K562 (cell line): Measurements from ENCODE around the gene DLGAP1. TPM values are rescaled to one million over a fixed set of nuclear protein-coding genes. Genes with fewer than 3 reads are reported as not detected.

Experiments
- BHLHE40 ChIP-seq: IDR thresholded peaks from 2 replicates; pipeline ENCODE4 v1.6.1; 2011; ENCODE audit warnings: low read length, improper control_type of control experiment
- KLF6 ChIP-seq: fragments of 250-450 bp; sonication (Bioruptor Pico); IDR thresholded peaks from 2 replicates; pipeline ENCODE4 v1.4.0; 2020; ENCODE audit warnings: mild to moderate bottlenecking, moderate library complexity, borderline replicate concordance
- PURB ChIP-seq: sonication (generic); formaldehyde crosslinking; IDR thresholded peaks from 2 replicates; pipeline ENCODE4 v1.9.0; 2021; ENCODE audit warnings: low read depth, mild to moderate bottlenecking, missing genetic modification reagents
- TCF15 ChIP-seq: fragments of 250-450 bp; sonication (Bioruptor Pico); IDR thresholded peaks from 2 replicates; pipeline ENCODE4 v1.8.0; 2022; ENCODE audit warnings: moderate library complexity, mild to moderate bottlenecking, inconsistent platforms
- ZFPM2 ChIP-seq: fragments of 250-450 bp; sonication (Bioruptor Pico); IDR thresholded peaks from 2 replicates; pipeline ENCODE4 v1.5.1; 2022; ENCODE audit warnings: mild to moderate bottlenecking
- polyA plus RNA-seq, 8 experiments: library from polyadenylated mRNA; depleted of rRNA in 4 of 8; stranded (reverse) in 5 of 8; unstranded in 3 of 8; fragments of >200 nt; fragmentation: Nextera tagmentation in 2 of 8; fragmentation: Illumina TruSeq in 1 of 8; extraction: Ambion mirVana in 2 of 8; extraction: Trizol in 1 of 8; gene quantifications; 2 replicates each; pipeline versions ENCODE4 v1.2.1 to v1.2.3, GENCODE V29; 2011 to 2014; ENCODE audit warnings: inconsistent platforms in 1 of 8, missing spikeins in 1 of 8
- total RNA-seq, 7 experiments: library from RNA; depleted of rRNA in 6 of 7; stranded (reverse); fragments of >200 nt in 6 of 7; fragmentation: Illumina TruSeq in 2 of 7; extraction: Trizol in 2 of 7; gene quantifications; 2 replicates each; pipeline versions ENCODE4 v1.2.1 to v1.2.3, GENCODE V29; 2011 to 2021; ENCODE audit warnings: low replicate concordance in 1 of 7
- TF ChIP-seq, protein P1 (sequence below): fragments of 250-450 bp; sonication (Bioruptor Pico); IDR thresholded peaks from 2 replicates; pipeline ENCODE4 v1.4.0; 2020; ENCODE audit warnings: mild to moderate bottlenecking, moderate library complexity, borderline replicate concordance
- TF ChIP-seq, protein P2 (sequence below), 2 experiments: fragments of 450-650 bp in 1 of 2; sonication (generic) in 1 of 2; formaldehyde crosslinking in 1 of 2; IDR thresholded peaks in 1 of 2; conservative IDR thresholded peaks in 1 of 2; 2 replicates each; pipeline versions ENCODE4 v1.6.1 to v1.8.1; 2016 to 2023; ENCODE audit warnings: mild to moderate bottlenecking in 2 of 2, moderate library complexity in 2 of 2, inconsistent platforms in 1 of 2, missing genetic modification reagents in 1 of 2
- TF ChIP-seq, protein P3 (sequence below), 2 experiments: fragments of 450-650 bp in 1 of 2; sonication (generic) in 1 of 2; formaldehyde crosslinking in 1 of 2; IDR thresholded peaks; 2 replicates each; pipeline versions ENCODE4 v1.7.1 to v1.9.0; 2016 to 2022; ENCODE audit warnings: inconsistent platforms in 1 of 2, mild to moderate bottlenecking in 1 of 2, missing genetic modification reagents in 1 of 2

Gene DLGAP1
- total and polyA plus RNA-seq, 9 of the 15 experiments (the other 6 are each of a cell fraction or from before 2014, with no cell fraction given), result 0.04 to 0.22 (median 0.08) TPM

DNA sequence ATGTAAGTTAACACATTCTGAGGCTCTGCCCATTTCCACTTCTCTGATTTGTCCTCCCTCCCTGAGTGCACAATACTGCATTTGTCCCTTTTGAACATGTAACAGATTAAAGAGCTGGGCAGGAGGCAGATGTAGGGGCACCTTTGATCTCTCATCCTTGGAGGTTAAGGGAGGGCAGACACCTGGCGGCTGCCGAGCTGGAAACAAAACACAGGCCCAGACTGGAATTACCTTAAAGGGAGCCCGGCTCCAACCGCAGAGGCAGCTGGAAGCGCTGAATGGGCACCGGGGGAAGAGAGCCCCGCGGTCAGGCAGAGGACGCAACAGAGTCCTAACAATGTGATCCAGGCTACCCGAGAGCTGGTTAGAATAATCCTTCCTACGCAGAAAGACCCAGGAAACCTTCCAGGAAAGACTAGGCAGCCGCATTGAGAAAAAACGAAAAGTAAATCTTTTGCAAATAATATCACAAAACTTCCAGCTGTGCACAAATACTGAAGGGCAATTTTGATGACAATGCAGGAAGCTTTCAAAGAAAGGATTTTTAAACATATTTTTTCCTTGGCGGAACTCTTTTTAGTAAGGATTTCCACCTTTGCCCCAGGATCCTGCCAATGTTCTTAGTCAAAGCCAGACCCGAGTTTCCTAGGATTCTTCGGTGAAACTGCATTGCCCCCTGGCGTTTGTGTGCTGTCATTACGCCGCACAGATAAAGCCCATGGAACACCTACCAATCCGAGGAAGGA lies 789.2 kb downstream of the DLGAP1 start (continued):
- TF ChIP-seq, protein P1, sequence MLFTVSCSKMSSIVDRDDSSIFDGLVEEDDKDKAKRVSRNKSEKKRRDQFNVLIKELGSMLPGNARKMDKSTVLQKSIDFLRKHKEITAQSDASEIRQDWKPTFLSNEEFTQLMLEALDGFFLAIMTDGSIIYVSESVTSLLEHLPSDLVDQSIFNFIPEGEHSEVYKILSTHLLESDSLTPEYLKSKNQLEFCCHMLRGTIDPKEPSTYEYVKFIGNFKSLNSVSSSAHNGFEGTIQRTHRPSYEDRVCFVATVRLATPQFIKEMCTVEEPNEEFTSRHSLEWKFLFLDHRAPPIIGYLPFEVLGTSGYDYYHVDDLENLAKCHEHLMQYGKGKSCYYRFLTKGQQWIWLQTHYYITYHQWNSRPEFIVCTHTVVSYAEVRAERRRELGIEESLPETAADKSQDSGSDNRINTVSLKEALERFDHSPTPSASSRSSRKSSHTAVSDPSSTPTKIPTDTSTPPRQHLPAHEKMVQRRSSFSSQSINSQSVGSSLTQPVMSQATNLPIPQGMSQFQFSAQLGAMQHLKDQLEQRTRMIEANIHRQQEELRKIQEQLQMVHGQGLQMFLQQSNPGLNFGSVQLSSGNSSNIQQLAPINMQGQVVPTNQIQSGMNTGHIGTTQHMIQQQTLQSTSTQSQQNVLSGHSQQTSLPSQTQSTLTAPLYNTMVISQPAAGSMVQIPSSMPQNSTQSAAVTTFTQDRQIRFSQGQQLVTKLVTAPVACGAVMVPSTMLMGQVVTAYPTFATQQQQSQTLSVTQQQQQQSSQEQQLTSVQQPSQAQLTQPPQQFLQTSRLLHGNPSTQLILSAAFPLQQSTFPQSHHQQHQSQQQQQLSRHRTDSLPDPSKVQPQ (CRISPR knock-in tag), result no peak
- TF ChIP-seq KLF6 (CRISPR knock-in tag) (no peak), TCF15 (no peak), ZFPM2 (CRISPR knock-in tag) (no peak), BHLHE40 (peak; percentile 11; the same call in 1 of the 2 replicates), PURB (CRISPR knock-in tag) (no peak)
- TF ChIP-seq, protein P2, sequence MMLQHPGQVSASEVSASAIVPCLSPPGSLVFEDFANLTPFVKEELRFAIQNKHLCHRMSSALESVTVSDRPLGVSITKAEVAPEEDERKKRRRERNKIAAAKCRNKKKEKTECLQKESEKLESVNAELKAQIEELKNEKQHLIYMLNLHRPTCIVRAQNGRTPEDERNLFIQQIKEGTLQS (IDR thresholded peaks at IDR 0.05), result no peak
- TF ChIP-seq, protein P2 (CRISPR knock-in tag; conservative IDR thresholded peaks at IDR 0.05), result no peak; the same call in 1 of the 2 replicates
- TF ChIP-seq, protein P3, sequence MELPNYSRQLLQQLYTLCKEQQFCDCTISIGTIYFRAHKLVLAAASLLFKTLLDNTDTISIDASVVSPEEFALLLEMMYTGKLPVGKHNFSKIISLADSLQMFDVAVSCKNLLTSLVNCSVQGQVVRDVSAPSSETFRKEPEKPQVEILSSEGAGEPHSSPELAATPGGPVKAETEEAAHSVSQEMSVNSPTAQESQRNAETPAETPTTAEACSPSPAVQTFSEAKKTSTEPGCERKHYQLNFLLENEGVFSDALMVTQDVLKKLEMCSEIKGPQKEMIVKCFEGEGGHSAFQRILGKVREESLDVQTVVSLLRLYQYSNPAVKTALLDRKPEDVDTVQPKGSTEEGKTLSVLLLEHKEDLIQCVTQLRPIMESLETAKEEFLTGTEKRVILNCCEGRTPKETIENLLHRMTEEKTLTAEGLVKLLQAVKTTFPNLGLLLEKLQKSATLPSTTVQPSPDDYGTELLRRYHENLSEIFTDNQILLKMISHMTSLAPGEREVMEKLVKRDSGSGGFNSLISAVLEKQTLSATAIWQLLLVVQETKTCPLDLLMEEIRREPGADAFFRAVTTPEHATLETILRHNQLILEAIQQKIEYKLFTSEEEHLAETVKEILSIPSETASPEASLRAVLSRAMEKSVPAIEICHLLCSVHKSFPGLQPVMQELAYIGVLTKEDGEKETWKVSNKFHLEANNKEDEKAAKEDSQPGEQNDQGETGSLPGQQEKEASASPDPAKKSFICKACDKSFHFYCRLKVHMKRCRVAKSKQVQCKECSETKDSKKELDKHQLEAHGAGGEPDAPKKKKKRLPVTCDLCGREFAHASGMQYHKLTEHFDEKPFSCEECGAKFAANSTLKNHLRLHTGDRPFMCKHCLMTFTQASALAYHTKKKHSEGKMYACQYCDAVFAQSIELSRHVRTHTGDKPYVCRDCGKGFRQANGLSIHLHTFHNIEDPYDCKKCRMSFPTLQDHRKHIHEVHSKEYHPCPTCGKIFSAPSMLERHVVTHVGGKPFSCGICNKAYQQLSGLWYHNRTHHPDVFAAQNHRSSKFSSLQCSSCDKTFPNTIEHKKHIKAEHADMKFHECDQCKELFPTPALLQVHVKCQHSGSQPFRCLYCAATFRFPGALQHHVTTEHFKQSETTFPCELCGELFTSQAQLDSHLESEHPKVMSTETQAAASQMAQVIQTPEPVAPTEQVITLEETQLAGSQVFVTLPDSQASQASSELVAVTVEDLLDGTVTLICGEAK (IDR thresholded peaks at IDR 0.05), result no peak
- TF ChIP-seq, protein P3 (CRISPR knock-in tag; IDR thresholded peaks at IDR 0.05), result no peak
